ENCODE results near the gene SERPINA1.

SERPINA1 gene

GRCh38 chr14:94342334-94342934, 46.0 kb downstream of the SERPINA1 start:
- Histone ChIP-seq H3K9me3 (no peaks in the 10 kb centered on the region), H3K36me3 (no peaks in the 10 kb centered on the region), H3K4me3 (ENCODE audit: low read depth, low read length) (no peak overlapping the region), H3K4me1 (no peaks in the 10 kb centered on the region), H3K27me3 (0 out of 2 replicates have a peak, but pooled peaks cover 5% of the 10 kb centered on the region)
- DNase-seq: no peak
- no peak for TF ChIP-seq CTCF (IDR thresholded peaks at IDR 0.05; ENCODE audit: low read depth, low read length)

- no peak for DNase-seq
- no peak overlapping the region for H3K4me3 ChIP-seq (ENCODE audit: low read depth, low read length)
- 0 out of 2 replicates have a peak, but pooled peaks cover 5% of the 10 kb centered on the region for H3K27me3 ChIP-seq
- H3K36me3 ChIP-seq: no peaks in the 10 kb centered on the region
- no peaks in the 10 kb centered on the region for H3K4me1 ChIP-seq
- no peak for TF ChIP-seq CTCF (IDR thresholded peaks at IDR 0.05; ENCODE audit: low read depth, low read length)
- H3K9me3 ChIP-seq: no peaks in the 10 kb centered on the region
These were observed 46.6 kb downstream of the SERPINA1 start for GRCh38 chr14:94341656-94342333.

GRCh38 chr14:94340533-94340932, 47.9 kb downstream of the SERPINA1 start:
- no peak for TF ChIP-seq CTCF (IDR thresholded peaks at IDR 0.05; ENCODE audit: low read depth, low read length)
- no peaks in the 10 kb centered on the region for H3K4me1 ChIP-seq
- H3K9me3 ChIP-seq: no peaks in the 10 kb centered on the region
- 0 out of 2 replicates have a peak, but pooled peaks cover 3% of the 10 kb centered on the region for H3K27me3 ChIP-seq
- H3K4me3 ChIP-seq (ENCODE audit: low read depth, low read length): no peak overlapping the region
- no peak for DNase-seq
- H3K36me3 ChIP-seq: no peaks in the 10 kb centered on the region

GRCh38 chr14:94338023-94338422, 50.4 kb downstream of the SERPINA1 start:
- Histone ChIP-seq H3K27me3 (peaks cover 3% of the 10 kb centered on the region), H3K4me1 (no peaks in the 10 kb centered on the region), H3K9me3 (no peaks in the 10 kb centered on the region), H3K36me3 (no peaks in the 10 kb centered on the region), H3K4me3 (ENCODE audit: low read depth, low read length) (no peak overlapping the region)
- TF ChIP-seq CTCF (IDR thresholded peaks at IDR 0.05; ENCODE audit: low read depth, low read length): no peak
- DNase-seq: no peak

- Histone ChIP-seq H3K9me3 (no peaks in the 10 kb centered on the region), H3K27me3 (peaks cover 3% of the 10 kb centered on the region), H3K36me3 (no peaks in the 10 kb centered on the region), H3K4me1 (no peaks in the 10 kb centered on the region), H3K4me3 (ENCODE audit: low read depth, low read length) (no peak overlapping the region)
- TF ChIP-seq CTCF (IDR thresholded peaks at IDR 0.05; ENCODE audit: low read depth, low read length): no peak
- DNase-seq: no peak
These were observed 51.1 kb downstream of the SERPINA1 start for GRCh38 chr14:94337274-94337673.

- no peak overlapping the region for H3K4me3 ChIP-seq (ENCODE audit: low read depth, low read length)
- H3K9me3 ChIP-seq: no peaks in the 10 kb centered on the region
- H3K36me3 ChIP-seq: no peaks in the 10 kb centered on the region
- no peak for DNase-seq
- H3K27me3 ChIP-seq: peaks cover 3% of the 10 kb centered on the region
- no peaks in the 10 kb centered on the region for H3K4me1 ChIP-seq
- TF ChIP-seq CTCF (IDR thresholded peaks at IDR 0.05; ENCODE audit: low read depth, low read length): no peak
These were observed 53.5 kb downstream of the SERPINA1 start for GRCh38 chr14:94334872-94335271.

Measured in BE2C (cell line).